SHP77 treated with DMSO at 0.1 percent for 48 hours (cell line): ENCODE results near the gene SLC34A1.
"Not testable (repeated sequence)": the region's sequence is repeated elsewhere in the genome, so short reads cannot be mapped to it uniquely, and the experiment has no call there.

Experiments
- DNase-seq: peaks from one replicate; lab custom pipeline; 2025; lab: John Stamatoyannopoulos, UW

SLC34A1 gene

GRCh38 chr5:177355162-177355867 is 28.9 kb upstream of the SLC34A1 start:
- DNase-seq: no peak

GRCh38 chr5:177355868-177356168 is 28.4 kb upstream of the SLC34A1 start:
- no peak for DNase-seq

- no peak for DNase-seq
Observed at GRCh38 chr5:177356746-177357145, 27.5 kb upstream of the SLC34A1 start.

GRCh38 chr5:177357146-177357458 is 27.1 kb upstream of the SLC34A1 start:
- DNase-seq: no peak

- no peak for DNase-seq
Observed at GRCh38 chr5:177357459-177358351, 26.5 kb upstream of the SLC34A1 start, which contains the start of gene RGS14. Gene RGS14 (plus strand): TSS chr5:177357924. CDS start chr5:177358025, 101 bp downstream.

GRCh38 chr5:177358370-177358819 is 25.8 kb upstream of the SLC34A1 start:
- no peak for DNase-seq

- DNase-seq: no peak
Observed at GRCh38 chr5:177359451-177359851, 24.8 kb upstream of the SLC34A1 start.

GRCh38 chr5:177359860-177360259 is 24.4 kb upstream of the SLC34A1 start:
- no peak for DNase-seq

GRCh38 chr5:177360740-177361139 is 23.5 kb upstream of the SLC34A1 start:
- DNase-seq: not testable (repeated sequence)

- no peak for DNase-seq
Observed at GRCh38 chr5:177361418-177362291, 22.6 kb upstream of the SLC34A1 start.

- DNase-seq: no peak
Observed at GRCh38 chr5:177362292-177362609, 22.0 kb upstream of the SLC34A1 start.

- DNase-seq: no peak
Observed at GRCh38 chr5:177362610-177363507, 21.4 kb upstream of the SLC34A1 start.

- DNase-seq: no peak
Observed at GRCh38 chr5:177363565-177363964, 20.7 kb upstream of the SLC34A1 start.

- DNase-seq: no peak
Observed at GRCh38 chr5:177364159-177364962, 19.9 kb upstream of the SLC34A1 start.

GRCh38 chr5:177365845-177366527 is 18.2 kb upstream of the SLC34A1 start:
- no peak for DNase-seq

GRCh38 chr5:177366528-177367322 is 17.5 kb upstream of the SLC34A1 start:
- no peak for DNase-seq

GRCh38 chr5:177367323-177367848 is 16.8 kb upstream of the SLC34A1 start:
- no peak for DNase-seq

- no peak for DNase-seq
Observed at GRCh38 chr5:177367981-177368868, 16.0 kb upstream of the SLC34A1 start.
